Measurements from ENCODE around the gene HECTD4. TPM values are rescaled to one million over a fixed set of nuclear protein-coding genes. Genes with fewer than 3 reads are reported as not detected.

Gene HECTD4
- total and polyA plus RNA-seq, 4 donors = 4.3 to 80.1 (median 25.5) TPM

GRCh38 chr12:112333019-112333418, 49.2 kb downstream of the HECTD4 start:
- WGBS = 87% methylated on average over 3 of the region's 3 CpGs
- Histone ChIP-seq H3K9ac (ENCODE audit: low read depth in 1 of 2, low read length in 2 of 2) (no peak overlapping the region), H3K36me3 (ENCODE audit: control insufficient read depth in 4 of 4, insufficient read depth in 3 of 4, low read depth in 1 of 4, low read length in 3 of 4) (no peaks in the 10 kb centered on the region), H3K27me3 (ENCODE audit: control insufficient read depth in 4 of 4, insufficient read depth in 4 of 4, low read length in 3 of 4) (no peaks in the 10 kb centered on the region), H3K27ac (ENCODE audit: low read depth in 1 of 2, low read length in 2 of 2) (no peak overlapping the region), H3K4me3 (ENCODE audit: low read depth in 1 of 3, low read length in 3 of 3) (no peak overlapping the region), H3K4me1 (ENCODE audit: control insufficient read depth in 4 of 4, insufficient read depth in 4 of 4, low read length in 3 of 4) (peaks cover 2 to 13% (median 10%) of the 10 kb centered on the region in 4 donors), H3K9me3 (ENCODE audit: control insufficient read depth in 4 of 4, low read length in 3 of 4) (no peaks in the 10 kb centered on the region)
- no peak for DNase-seq (ENCODE audit: low spot score)
- TF ChIP-seq RAD21 (IDR thresholded peaks at IDR 0.05) (no peak), JUND (IDR thresholded peaks at IDR 0.05) (no peak), ZBTB33 (IDR thresholded peaks at IDR 0.05) (no peak), FOXA2 (IDR thresholded peaks at IDR 0.05) (no peak), REST (IDR thresholded peaks at IDR 0.05) (no peak), MAX (IDR thresholded peaks at IDR 0.05) (no peak), EGR1 (IDR thresholded peaks at IDR 0.05; ENCODE audit: low read depth in 2 of 2) (no peak), HNF4G (IDR thresholded peaks at IDR 0.05) (no peak), CTCF (IDR thresholded peaks at IDR 0.05; ENCODE audit: low read depth, low read length, missing input control) (no peak), YY1 (IDR thresholded peaks at IDR 0.05) (no peak), SP1 (IDR thresholded peaks at IDR 0.05) (no peak), GABPA (IDR thresholded peaks at IDR 0.05 in 1 of 2, conservative IDR thresholded peaks at IDR 0.05 in 1 of 2) (no peak), RXRA (IDR thresholded peaks at IDR 0.05) (no peak), FOXA1 (IDR thresholded peaks at IDR 0.05) (no peak), NR2F2 (IDR thresholded peaks at IDR 0.05) (no peak), HNF4A (conservative IDR thresholded peaks at IDR 0.05) (no peak), TAF1 (conservative IDR thresholded peaks at IDR 0.05) (no peak), ATF3 (IDR thresholded peaks at IDR 0.05) (no peak)

Data from liver (tissue), 9 donors.